Gastrocnemius medialis (tissue), 4 donors: ENCODE data around the gene GNAQ. TPM values are rescaled to one million over a fixed set of nuclear protein-coding genes. Genes with fewer than 3 reads are reported as not detected.

Experiments
- ATAC-seq, 2 donors: fragments of 150-250 bp; one replicate each; pipeline ENCODE4 v1.9.1; 2016
- DNase-seq, 2 donors: peaks; one replicate each; pipeline ENCODE4 v3.0.0-alpha.2; 2019
- H3K27ac ChIP-seq, 4 donors: fragments of 200-600 bp; sonication (generic); 1 replicate in 1 of 4; 2 replicates in 3 of 4; pipeline ENCODE4 v1.5.1; 2016 to 2018; ENCODE audit warnings: mild to moderate bottlenecking in 2 of 4, moderate library complexity in 1 of 4
- H3K27me3 ChIP-seq, 3 donors: fragments of 200-600 bp; sonication (generic) in 2 of 3; 1 replicate in 1 of 3; 2 replicates in 2 of 3; pipeline versions ENCODE4 v1.5.1 to v1.6.0; 2016 to 2019; ENCODE audit warnings: mild to moderate bottlenecking in 1 of 3, moderate library complexity in 1 of 3
- H3K36me3 ChIP-seq, 2 donors: fragments of 200-600 bp; sonication (generic) in 1 of 2; one replicate each; pipeline ENCODE4 v1.5.1; 2017 to 2018
- H3K4me1 ChIP-seq, 2 donors: fragments of 200-600 bp; sonication (generic) in 1 of 2; one replicate each; pipeline ENCODE4 v1.5.1; 2016 to 2017; ENCODE audit warnings: mild to moderate bottlenecking in 2 of 2
- H3K4me3 ChIP-seq, 4 donors: fragments of 200-600 bp; sonication (generic) in 3 of 4; 1 replicate in 1 of 4; 2 replicates in 3 of 4; pipeline ENCODE4 v1.5.1; 2016 to 2019; ENCODE audit warnings: mild to moderate bottlenecking in 2 of 4
- H3K9me3 ChIP-seq, 3 donors: fragments of 200-600 bp; sonication (generic) in 2 of 3; 1 replicate in 1 of 3; 2 replicates in 2 of 3; pipeline ENCODE4 v1.5.1; 2016 to 2019
- CTCF ChIP-seq, 5 experiments: fragments of 450-650 bp in 3 of 5; fragments of 200-600 bp in 2 of 5; sonication (generic) in 2 of 5; IDR thresholded peaks in 4 of 5; conservative IDR thresholded peaks in 1 of 5; 1 replicate in 4 of 5; 2 replicates in 1 of 5; pipeline ENCODE4 v1.5.1; 2016 to 2019; ENCODE audit warnings: antibody characterized with exemption in 5 of 5, mild to moderate bottlenecking in 3 of 5, moderate library complexity in 3 of 5
- POLR2A ChIP-seq, 2 donors: fragments of 450-650 bp; IDR thresholded peaks; one replicate each; pipeline ENCODE4 v1.6.1; 2017; ENCODE audit warnings: antibody characterized with exemption in 2 of 2, mild to moderate bottlenecking in 2 of 2, moderate library complexity in 2 of 2
- in situ Hi-C, 4 donors: fragments of 200-750 bp; cut with MboI; loops; one replicate each; pipeline versions ENCODE4 v1.15.0 to v1.8.0; 2017; ENCODE audit warnings: low sequenced_read_pairs in 4 of 4
- intact Hi-C: fragments of 100-400 bp; cut with DNase I; formaldehyde crosslinking; loops from one replicate; pipeline ENCODE4 v1.15.1; 2023; ENCODE audit warnings: low total_unique reads
- total RNA-seq, 4 donors: library from RNA; depleted of rRNA; stranded (reverse); fragments of >200 nt; gene quantifications; one replicate each; pipeline versions ENCODE4 v1.1.0 to v1.2.3, GENCODE V29; 2016

GNAQ gene
- total RNA-seq, 4 donors from 2014 or later: 11.3 to 25.9 (median 18.7) TPM

GRCh38 chr9:77817590-77818311 is 213.9 kb downstream of the GNAQ start:
- Histone ChIP-seq H3K4me1 (peaks cover 3 to 12% of the 10 kb centered on the region in 2 donors), H3K4me3 (no peak overlapping the region), H3K36me3 (no peaks in the 10 kb centered on the region), H3K27ac (no peak overlapping the region), H3K27me3 (no peaks in the 10 kb centered on the region), H3K9me3 (no peaks in the 10 kb centered on the region)
- no peak for DNase-seq
- ATAC-seq: no peak
- TF ChIP-seq POLR2A (IDR thresholded peaks at IDR 0.05) (no peak), CTCF (IDR thresholded peaks at IDR 0.05 in 4 of 5, conservative IDR thresholded peaks at IDR 0.05 in 1 of 5) (no peak)
- in situ Hi-C loops (no loop called here), intact Hi-C loops (no loop called here)

GRCh38 chr9:77816641-77817341 is 214.8 kb downstream of the GNAQ start:
- ATAC-seq: no peak
- no peak overlapping the region for H3K27ac ChIP-seq

GRCh38 chr9:77815260-77815659 is 216.4 kb downstream of the GNAQ start:
- Histone ChIP-seq H3K27me3 (no peaks in the 10 kb centered on the region), H3K4me1 (peaks cover 3 to 11% of the 10 kb centered on the region in 2 donors), H3K36me3 (no peaks in the 10 kb centered on the region), H3K4me3 (no peak overlapping the region), H3K9me3 (no peaks in the 10 kb centered on the region), H3K27ac (no peak overlapping the region)
- TF ChIP-seq POLR2A (IDR thresholded peaks at IDR 0.05): no peak
- ATAC-seq (no peak), DNase-seq (no peak)
- in situ Hi-C loops (no loop called here), intact Hi-C loops (no loop called here)

More at GRCh38 chr9:77816641-77817341, 214.8 kb downstream of the GNAQ start:
- peaks cover 3 to 11% of the 10 kb centered on the region in 2 donors for H3K4me1 ChIP-seq
- H3K9me3 ChIP-seq: no peaks in the 10 kb centered on the region
- DNase-seq: no peak
- H3K27me3 ChIP-seq: no peaks in the 10 kb centered on the region
- H3K36me3 ChIP-seq: no peaks in the 10 kb centered on the region
- intact Hi-C loops (no loop called here), in situ Hi-C loops (no loop called here)
- TF ChIP-seq CTCF (IDR thresholded peaks at IDR 0.05 in 4 of 5, conservative IDR thresholded peaks at IDR 0.05 in 1 of 5): no peak
- no peak for TF ChIP-seq POLR2A (IDR thresholded peaks at IDR 0.05)
- H3K4me3 ChIP-seq: no peak overlapping the region

GRCh38 chr9:77811832-77812231 is 219.8 kb downstream of the GNAQ start:
- no peaks in the 10 kb centered on the region for H3K9me3 ChIP-seq
- in situ Hi-C loops (no loop called here), intact Hi-C loops (no loop called here)
- H3K4me3 ChIP-seq: no peak overlapping the region
- H3K4me1 ChIP-seq: peaks cover 7 to 17% of the 10 kb centered on the region in 2 donors
- ATAC-seq: no peak
- H3K27ac ChIP-seq: no peak overlapping the region
- no peaks in the 10 kb centered on the region for H3K27me3 ChIP-seq
- no peak for TF ChIP-seq POLR2A (IDR thresholded peaks at IDR 0.05)
- TF ChIP-seq CTCF (IDR thresholded peaks at IDR 0.05 in 4 of 5, conservative IDR thresholded peaks at IDR 0.05 in 1 of 5): no peak
- DNase-seq: no peak
- no peaks in the 10 kb centered on the region for H3K36me3 ChIP-seq

- Histone ChIP-seq H3K4me1 (peaks cover 17 to 29% of the 10 kb centered on the region in 2 donors), H3K36me3 (no peaks in the 10 kb centered on the region), H3K4me3 (no peak overlapping the region), H3K27ac (no peak overlapping the region), H3K27me3 (no peaks in the 10 kb centered on the region), H3K9me3 (no peaks in the 10 kb centered on the region)
- ATAC-seq (no peak), DNase-seq (no peak)
- in situ Hi-C loops: no loop called here
- intact Hi-C loops: no loop called here
- TF ChIP-seq CTCF (IDR thresholded peaks at IDR 0.05 in 4 of 5, conservative IDR thresholded peaks at IDR 0.05 in 1 of 5) (no peak), POLR2A (IDR thresholded peaks at IDR 0.05) (no peak)
Measured at GRCh38 chr9:77810637-77811119, 220.9 kb downstream of the GNAQ start.
